IPS-11a (cell line): Measurements from ENCODE around the gene ZNF746.
"Not testable (repeated sequence)": the region's sequence is repeated elsewhere in the genome, so short reads cannot be mapped to it uniquely, and the experiment has no call there.

ENCODE experiments used
- H3K4me3 ChIP-seq: one replicate; pipeline ENCODE4 v1.5.1; 2013; ENCODE audit warnings: low read depth, low read length, control low read depth

Gene ZNF746

DNA sequence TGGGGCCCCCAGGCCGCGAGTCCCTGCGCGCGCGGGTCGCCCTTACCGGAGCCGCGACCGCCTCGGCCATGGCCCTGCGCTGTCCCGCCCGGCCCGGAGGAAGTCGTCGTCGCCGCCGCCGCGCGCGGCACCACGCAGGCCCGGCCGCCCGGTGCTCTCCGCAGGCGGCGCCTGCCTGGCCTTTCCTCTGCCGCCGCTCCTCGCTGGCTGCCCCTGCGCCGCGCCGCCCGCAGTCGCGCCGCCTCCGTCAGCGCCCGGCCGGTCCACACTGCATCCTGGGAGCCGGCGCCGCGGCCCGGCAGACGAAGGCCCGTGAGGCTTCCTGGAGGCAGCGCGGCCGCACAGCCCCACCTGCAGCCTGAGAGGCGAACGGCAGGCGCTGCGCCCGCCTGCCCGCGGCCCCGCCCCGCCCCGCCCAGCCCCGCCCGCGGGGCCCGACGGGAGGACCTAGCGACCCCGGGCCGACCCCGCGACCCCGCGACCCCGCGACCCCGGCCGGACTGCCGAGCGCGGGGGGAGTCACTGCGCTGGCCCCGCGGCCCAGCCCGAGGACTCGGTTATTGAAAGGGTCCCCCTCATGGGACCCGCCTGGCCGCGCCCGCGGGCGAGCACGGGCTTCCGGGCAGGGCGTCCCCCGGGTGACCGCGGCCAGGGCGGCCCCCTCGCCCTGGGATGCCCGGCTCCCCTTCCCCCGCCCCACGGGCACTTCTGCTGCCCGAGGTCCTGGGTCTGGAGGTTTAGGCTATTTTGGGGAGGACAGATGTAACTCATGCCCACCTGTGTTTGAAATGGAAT is at the start of gene ZNF746:
Gene ZNF746, minus strand, starts transcription at position 343 of the 795 bp plus-strand sequence. Its CDS starts 273 bp downstream, at position 70.
- peak within 1 kb of the TSS; percentile 67 for H3K4me3 ChIP-seq

DNA sequence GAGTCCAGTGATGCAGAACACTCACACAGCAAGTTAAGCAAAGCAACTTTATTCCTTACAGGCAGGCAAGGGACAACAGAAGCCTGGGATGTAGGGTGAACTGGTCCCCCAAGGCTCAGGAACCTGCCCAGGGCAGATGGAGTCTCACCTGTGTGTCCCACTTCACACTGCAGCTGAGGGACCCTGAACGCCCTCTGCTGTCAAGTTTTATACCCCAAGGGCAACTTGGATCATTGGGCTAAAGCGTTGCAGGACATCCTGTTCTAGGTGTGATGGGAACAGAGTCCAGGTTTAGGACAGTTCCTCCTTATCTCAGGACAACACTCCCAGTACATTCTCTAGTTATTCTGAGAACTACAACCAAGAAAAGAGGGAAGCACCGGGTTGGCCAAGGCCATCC is 49.5 kb upstream of the ZNF746 start:
- H3K4me3 ChIP-seq: no peak overlapping the region

DNA sequence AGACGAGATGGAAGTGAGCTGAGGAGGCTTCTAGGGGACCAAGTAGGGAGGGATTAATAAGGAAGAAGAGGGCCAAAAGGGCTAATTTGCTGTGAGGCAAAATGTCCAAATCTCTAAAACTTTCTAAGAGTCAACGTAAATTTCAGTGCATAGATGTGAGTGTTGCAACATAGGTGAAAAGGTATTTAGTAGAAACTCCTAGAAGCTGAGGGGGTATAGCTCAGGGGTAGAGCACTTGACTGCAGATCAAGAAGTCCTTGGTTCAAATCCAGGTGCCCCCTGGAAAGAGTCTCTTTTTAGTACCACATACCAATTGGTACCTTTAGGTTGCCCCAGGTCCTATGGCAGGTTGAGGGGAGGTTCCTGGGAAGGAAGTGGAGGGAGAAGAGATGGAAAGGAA is 48.7 kb upstream of the ZNF746 start:
- H3K4me3 ChIP-seq: no peak overlapping the region

DNA sequence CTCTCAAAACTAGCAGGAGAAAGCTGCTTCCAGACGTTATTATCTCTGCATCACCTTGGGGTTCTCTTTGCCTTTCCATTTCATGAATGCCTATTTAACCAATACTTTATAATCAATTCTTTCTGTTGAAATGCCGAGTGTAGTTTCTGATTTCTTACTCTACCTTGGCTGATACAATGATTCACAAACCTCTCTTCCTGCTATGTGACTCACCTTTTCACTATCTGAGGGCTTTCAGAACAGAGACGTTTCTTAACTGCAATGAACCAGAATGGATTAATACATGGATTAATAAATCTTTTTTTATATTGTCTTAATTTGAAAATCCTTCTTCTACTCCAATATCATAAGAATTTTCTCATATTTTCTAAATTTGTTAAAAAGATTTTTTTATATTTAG is 46.4 kb upstream of the ZNF746 start:
- H3K4me3 ChIP-seq: no peak overlapping the region

DNA sequence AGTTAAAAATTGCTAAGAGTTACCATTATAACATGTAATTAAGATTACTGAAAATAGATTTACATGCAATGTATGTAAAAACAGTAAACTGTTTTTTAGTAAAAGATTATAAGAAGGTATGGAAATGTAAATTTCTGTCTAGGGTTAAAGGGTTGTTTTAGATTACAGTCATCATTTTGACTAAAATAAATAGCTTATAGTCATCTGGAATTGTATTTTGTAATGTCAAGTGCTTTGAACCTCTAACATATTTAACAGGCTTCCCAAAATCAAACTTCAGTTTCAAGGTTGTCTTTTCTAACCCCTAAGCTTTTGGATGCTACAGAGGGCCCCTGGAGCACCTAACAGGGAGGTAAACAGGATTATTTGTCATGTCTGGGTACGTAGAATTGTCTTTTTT is 35.0 kb upstream of the ZNF746 start:
- no peak overlapping the region for H3K4me3 ChIP-seq

DNA sequence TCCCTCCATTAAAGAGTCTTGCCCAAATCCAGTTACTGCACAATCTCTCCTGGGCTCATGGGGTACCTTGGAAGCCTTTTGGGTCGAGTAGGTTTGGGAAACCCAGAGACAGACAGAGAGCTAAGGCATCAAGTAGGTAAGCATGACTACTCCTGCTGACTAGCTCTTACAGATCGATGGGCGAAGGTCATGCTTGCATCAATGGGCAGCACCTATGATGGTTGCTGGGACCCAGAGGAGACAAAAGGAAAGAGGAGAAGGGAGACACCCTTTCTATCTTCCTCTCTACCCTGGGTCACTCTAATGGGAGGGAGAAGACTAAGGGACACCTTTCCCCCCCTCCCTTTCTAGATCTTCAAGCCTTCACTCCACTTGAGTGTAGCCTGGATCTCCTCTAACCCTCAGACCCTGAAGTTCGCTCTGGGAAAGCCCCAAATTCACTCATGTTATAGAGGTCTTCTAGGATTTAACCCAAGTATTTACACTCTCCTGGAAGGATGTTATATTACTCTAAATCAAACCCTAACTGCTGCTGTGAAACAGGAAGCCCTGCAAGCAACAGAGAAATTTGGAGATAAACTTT is 31.6 kb upstream of the ZNF746 start:
- H3K4me3 ChIP-seq: no peak overlapping the region

DNA sequence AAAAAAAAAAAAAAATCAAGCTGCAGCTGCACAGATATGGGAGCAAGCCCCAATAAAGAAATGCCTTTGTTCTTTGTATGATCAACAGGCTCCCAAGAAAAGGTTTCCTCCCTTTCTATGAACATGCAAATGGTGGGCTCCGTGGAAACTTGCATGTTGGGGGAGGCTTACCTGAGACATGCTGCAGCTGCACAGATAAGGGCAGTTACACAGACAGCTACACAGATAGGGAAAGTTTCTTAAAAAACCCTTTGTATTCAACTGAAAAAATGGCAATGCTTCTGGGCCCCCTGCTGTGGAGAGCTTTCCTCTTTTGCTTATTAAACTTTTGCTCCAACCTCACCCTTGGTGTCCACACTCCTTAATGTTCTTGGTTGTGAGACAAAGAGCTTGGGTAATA is 29.8 kb upstream of the ZNF746 start:
- no peak overlapping the region for H3K4me3 ChIP-seq

DNA sequence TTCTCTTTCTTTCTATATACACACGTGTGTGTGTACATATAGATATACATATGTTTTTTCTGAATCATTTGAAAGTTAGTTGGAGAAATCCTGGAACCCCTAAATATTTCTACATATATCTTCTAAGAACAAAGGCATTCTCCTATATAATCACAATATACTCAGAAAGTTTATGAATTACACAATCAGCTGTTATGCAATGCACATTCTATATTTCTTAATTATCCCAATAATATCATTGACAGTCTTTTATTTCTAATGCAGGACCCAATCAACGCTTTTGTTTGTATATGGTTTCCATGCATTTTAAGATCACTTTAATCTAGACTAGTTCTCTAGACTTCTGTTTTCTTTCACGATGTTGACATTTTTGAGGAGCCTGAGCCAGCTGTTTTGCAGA is 27.7 kb upstream of the ZNF746 start:
- H3K4me3 ChIP-seq: no peak overlapping the region

DNA sequence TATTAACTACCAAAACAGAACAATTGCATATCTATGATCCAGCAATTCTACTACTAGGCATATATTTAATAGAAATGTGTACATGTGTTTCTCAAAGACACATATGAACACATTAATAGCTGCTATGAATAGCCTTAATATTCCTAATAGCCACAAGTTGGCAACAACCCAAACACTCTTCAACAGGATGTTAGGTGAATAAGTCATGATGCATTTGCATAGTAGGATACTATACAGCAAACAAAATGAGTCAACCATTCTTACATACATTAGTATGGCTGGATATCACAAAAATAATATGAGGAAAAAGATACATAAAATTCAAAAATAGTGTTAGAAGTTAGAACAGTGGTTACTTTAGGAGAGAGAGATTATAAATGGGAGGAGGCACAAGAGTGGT is 26.8 kb upstream of the ZNF746 start:
- no peak overlapping the region for H3K4me3 ChIP-seq

DNA sequence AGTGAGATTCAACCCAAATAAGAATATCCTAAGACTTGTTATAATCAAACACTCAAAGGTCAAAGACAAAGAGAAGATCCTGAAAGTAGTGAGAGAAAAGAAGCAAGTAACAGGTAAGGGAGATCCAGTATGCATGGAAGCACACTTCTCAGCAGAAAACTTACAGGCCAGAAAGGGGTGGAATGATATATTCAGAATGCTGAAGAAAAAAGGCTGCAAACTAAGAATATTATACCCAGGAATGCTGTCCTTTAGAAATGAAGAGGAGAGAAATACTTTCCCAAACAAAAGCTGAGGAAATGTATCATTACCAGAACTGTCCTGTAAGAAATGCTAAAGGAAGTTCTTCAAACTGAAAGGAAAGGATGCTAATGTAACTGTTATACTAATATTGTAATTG is 12.6 kb upstream of the ZNF746 start:
- H3K4me3 ChIP-seq: no peak overlapping the region

DNA sequence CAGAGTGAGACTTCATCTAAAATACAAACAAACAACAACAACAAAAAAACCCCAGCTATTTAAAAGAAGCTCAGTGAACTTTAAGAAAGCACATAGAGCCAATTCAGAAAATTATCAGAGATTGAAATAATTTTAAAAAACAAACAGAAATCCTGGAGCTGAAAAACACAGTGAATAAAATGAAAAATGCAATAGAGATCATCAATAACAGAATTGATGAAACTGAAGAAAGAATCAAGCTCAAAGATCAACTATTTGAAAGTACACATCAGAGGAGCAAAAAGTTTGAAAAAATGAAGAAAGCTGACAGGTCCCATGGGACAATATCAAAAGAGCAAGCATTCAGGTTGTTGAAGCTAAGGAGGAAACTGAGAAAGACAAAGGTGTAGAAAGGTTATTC is 12.2 kb upstream of the ZNF746 start:
- H3K4me3 ChIP-seq: no peak overlapping the region

DNA sequence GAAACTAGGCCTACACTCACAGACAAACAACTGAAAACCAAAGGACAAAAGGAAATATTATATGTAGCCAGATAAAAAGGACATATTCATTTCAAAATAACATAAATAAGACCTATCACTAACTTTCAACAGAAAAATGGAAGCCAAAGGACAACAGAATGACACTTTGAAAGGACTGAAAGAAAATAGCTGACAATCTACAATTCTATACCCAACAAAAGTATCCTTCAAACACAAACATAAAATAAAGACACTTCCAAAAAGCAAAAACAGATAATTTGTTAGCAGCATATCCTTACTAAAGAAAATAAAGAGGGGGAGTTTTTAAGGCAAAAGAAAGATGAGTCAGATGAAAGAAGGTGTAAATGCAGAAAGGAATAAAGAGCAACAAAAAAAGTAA is 7.9 kb upstream of the ZNF746 start:
- H3K4me3 ChIP-seq: no peak overlapping the region

DNA sequence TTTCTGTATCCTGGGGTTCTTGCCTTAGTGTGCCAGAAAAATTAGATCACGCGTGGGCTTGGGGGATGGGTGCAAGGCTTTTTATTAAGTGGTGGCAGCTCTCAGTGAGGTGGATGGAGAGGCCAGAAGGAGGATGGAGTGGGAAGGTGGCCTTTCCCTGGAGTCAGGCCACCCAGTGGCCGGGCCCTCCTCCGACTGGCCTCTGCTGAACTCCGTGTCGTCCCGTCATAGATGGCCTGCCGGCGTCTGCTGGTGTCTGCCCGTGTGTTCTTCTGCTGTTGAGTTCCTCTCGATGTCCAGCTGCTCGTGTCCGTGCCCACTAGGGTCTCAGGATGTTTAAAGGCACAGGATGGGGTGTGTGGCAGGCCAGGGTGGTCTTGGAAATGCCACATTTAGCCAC is 4.0 kb upstream of the ZNF746 start:
- H3K4me3 ChIP-seq: no peak overlapping the region

DNA sequence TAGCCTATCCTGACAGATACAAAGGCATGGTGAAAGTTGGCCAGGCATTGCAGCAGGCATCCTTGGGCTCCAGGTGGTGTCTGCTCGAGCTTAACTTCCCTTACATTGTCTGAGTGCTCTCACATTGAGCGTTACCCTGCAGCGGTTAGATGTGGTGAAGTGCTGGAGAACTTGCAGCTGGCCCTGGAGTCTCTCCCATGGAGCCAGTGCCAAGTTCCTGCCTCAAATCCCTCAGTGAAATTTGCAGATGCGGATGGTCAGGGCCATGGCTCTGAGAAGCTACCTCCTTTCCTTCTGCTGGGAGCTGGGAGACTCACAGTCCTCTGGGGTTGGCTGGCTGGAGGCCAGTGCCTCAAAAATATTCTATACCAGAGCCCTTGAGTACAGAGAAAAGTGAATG is 3.3 kb upstream of the ZNF746 start:
- H3K4me3 ChIP-seq: no peak overlapping the region

DNA sequence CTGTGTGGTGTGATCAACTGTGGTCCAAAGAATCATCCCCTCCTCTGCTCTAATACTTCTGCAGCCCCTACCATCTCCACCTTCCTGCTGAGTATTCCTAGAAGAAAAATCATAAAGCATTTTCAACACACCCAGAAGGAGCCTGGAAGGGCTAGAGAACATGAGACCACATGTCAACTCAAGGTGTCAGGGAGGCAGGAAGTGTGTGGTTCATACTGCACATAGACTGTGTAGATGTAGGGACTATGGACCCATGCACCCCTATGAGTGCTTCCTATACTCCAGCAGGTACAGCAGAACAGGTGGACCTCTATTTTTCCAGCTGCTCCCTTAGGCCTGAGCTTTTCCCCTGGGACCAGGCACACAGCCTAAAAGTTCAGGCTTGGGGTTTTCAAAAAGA is 2.6 kb upstream of the ZNF746 start:
- no peak overlapping the region for H3K4me3 ChIP-seq

DNA sequence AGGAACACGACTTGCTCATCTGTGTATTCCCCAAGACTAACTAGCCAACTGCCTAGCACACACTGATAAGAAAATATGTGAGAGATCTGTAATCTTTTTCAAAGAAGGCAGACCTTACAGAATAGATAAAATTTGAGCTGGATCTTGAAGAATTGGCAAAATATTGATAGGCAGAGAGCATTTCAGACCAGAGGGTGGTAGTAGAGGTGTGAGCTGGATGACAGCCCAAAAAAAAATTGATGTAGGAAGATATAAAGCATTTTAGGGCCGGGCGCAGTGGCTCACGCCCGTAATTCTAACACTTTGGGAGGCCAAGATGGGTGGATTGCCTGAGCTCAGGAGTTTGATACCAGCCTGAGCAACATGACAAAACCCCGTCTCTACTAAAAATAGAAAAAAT is 1.2 kb upstream of the ZNF746 start:
- H3K4me3 ChIP-seq: no peak overlapping the region

DNA sequence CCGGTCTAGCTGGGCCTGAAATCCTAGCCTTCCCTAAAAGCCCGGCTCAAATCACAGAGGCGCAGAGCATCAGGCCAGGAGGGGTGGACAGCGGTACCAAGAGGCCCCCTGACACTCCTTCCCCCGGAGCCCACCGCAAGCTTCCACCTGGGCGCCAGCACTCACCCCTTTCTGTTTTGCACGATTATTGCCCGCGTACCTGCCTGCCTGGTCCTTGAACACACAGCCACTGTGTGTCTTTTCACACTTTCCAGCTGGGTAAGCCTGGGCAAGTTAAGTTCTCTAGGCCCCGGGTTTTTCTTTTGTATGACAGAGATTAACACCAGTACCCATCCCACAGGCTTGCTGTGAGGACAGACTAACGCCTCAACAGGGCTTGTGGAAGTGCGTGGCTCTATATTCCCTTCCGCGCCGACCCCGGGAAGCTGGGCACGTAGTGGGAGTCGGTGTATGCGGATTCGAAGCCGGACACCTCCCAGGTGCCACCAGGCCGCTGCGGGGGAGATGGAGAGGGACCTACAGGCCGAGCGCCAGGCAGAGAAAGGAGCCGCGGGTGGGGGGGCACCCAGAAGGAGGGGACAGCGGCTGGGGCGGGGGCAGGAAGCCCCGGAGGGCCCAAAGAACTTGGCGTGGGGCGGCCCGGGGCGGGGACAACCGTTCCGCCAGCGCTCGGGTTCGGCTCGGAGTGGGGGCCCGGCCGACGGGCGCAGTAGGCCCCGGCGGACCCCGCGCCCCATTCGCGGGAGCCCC is 792 bp downstream of the ZNF746 start:
- peak overlapping the region; percentile 67 for H3K4me3 ChIP-seq

DNA sequence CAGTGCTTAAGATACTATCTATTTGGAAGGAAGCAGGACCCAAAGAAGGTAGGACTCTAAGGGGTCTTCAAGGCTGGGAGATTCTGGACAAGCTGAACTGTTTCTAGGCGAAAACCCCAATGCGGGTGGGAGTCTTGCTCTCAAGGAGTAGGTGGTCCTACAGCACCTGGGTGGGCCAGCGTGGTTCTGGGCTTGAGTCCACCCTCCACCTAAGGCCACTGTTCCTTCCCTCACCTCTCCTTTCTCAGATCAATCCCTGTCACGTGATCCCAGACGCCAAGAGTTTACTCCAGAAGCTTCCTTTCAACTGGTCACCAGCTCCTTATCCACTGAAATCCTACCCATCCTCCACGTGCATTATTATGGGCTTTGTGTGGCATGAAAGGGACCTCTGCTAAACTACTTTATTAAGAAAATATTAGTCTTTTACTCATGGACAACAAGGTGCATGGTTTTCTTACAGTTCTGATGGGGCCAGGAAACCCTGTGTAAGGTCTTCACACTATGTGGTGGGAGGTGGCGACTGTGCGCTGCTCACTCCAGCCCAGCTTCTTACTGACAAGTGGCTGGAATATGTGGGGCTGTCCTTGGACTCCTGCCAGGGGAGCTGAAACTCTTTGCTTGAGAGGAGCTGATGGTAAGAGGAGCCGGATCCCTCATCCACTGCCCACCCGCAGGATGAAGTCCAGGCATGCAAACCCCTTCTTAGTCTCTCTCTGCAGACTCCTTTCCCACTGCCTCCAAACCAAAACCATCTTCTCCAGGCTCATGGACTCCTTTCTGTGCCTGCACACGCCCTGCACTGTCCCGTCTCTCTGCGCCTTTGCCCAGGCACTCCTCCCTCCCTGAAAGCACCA is 1.6 kb downstream of the ZNF746 start:
- H3K4me3 ChIP-seq: no peak overlapping the region

DNA sequence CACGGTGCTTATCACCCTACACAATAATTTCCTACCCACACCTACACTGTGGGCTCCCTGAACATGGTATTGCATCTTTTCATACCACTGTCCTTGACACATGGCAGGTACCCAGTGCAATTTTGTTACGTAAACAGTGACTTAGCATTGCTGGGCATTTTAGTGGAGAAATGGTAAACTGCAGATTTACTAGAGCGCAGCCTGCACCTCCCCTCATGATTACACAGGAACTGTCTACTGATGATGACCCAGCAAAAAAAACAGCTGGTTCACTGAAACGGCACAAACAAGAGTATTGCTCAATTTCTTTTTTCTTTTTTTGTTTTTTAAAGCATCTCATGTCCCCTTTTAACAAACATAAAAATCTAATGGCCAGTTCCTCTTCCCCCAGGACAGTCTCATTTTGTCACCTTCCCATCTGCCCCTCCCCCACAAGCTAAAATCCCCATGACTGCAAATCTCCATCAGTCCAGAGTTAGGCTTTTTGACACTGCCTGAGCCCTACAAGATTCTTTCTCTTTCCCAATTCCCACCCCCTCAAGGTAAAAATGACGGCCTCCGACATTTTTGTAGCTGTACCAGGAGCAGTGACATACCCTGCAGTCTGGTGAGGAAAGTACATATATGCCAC is 2.8 kb downstream of the ZNF746 start:
- H3K4me3 ChIP-seq: no peak overlapping the region

DNA sequence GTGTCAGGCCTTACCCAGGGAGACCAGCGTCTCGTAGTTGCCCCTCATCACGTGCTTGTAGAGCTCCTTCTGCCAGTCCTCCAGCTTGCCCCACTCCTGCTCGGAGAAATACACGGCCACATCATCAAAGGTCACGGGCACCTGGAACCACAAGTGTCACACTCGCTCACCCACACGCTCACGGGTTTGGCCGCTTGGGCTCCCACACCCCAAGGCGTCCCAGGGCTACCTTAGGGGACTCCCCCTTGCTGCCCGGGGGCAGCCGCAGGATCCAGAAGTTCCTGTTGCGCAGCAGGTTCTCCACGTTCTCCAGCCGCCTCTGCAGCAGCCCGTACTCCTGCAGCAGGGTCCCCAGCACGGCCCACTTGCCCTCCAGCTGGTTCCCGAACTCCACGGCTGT is 3.6 kb downstream of the ZNF746 start:
- not testable (repeated sequence) for H3K4me3 ChIP-seq

DNA sequence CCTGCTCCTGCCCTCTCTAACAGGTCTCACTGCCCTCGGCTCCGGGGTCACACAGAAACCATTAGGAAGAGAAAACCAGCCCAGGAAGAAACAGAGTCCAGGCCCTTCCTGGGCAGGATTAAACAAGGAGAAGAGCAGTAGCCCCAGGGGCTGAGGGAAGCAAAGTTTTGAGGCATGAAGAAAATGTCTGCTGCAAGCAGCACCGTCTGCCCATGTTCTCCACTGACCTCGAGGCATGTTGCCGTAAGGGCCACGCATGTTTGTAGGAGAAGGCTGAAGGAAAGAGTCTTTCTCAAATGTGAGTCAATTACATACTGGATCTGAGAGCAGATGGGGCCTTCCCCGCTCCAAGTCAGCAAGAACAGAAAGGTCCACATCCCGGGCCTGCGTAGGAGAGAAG is 4.2 kb downstream of the ZNF746 start:
- H3K4me3 ChIP-seq: no peak overlapping the region
